SK-N-SH (cell line): ENCODE results near the gene ADAMTSL5. TPM values are rescaled to one million over a fixed set of nuclear protein-coding genes. Genes with fewer than 3 reads are reported as not detected.

Experiments used
- CTCF ChIA-PET: fragments of 300-600, 350-600 bp; formaldehyde crosslinking; extraction: SDS; loops from one replicate; lab custom pipeline; 2021; lab: Yijun Ruan, JAX
- POLR2A ChIA-PET: fragments of 350-600 bp; sonication (Branson Sonifier 250); formaldehyde crosslinking; extraction: SDS; loops from one replicate; lab custom pipeline; 2020; ENCODE audit warnings: antibody characterized with exemption, inconsistent platforms; lab: Yijun Ruan, JAX
- DNase-seq: peaks from one replicate; pipeline ENCODE4 v3.0.0; 2012
- H2AFZ ChIP-seq: fragments of 200-600 bp; sonication (generic); 2 replicates; pipeline ENCODE4 v1.8.1; 2016; ENCODE audit warnings: antibody characterized with exemption, mild to moderate bottlenecking, low read depth
- H3F3A ChIP-seq: fragments of 200-600 bp; sonication (generic); replicated peaks from 2 replicates; pipeline ENCODE3; 2016; ENCODE audit warnings: antibody characterized with exemption, mild to moderate bottlenecking; ENCODE audit not compliant: insufficient read depth
- H3K27ac ChIP-seq, 2 experiments: fragments of 200-500 bp in 1 of 2; fragments of 200-600 bp in 1 of 2; sonication (Bioruptor generic) in 1 of 2; sonication (generic), shearing (Covaris generic) in 1 of 2; 2 replicates each; pipeline versions ENCODE4 v1.5.1 to v1.6.1; 2014 to 2016; ENCODE audit warnings: low read depth in 2 of 2, inconsistent platforms in 1 of 2, low read length in 1 of 2, mild to moderate bottlenecking in 1 of 2, mixed read lengths in 1 of 2
- H3K27me3 ChIP-seq: fragments of 200-600 bp; sonication (generic), shearing (Covaris generic); 2 replicates; pipeline ENCODE4 v1.6.1; 2016; ENCODE audit warnings: mixed run types; ENCODE audit not compliant: insufficient read depth
- H3K36me3 ChIP-seq, 2 experiments: fragments of 200-500 bp in 1 of 2; fragments of 200-600 bp in 1 of 2; sonication (Bioruptor generic) in 1 of 2; sonication (generic) in 1 of 2; replicated peaks in 1 of 2; 2 replicates each; pipeline versions ENCODE3 to v1.5.1; 2014 to 2016; ENCODE audit warnings: low read length in 1 of 2, mild to moderate bottlenecking in 1 of 2; ENCODE audit not compliant: insufficient read depth in 2 of 2, control insufficient read depth in 1 of 2
- H3K4me1 ChIP-seq, 2 experiments: fragments of 200-500 bp in 1 of 2; fragments of 200-600 bp in 1 of 2; sonication (Bioruptor generic) in 1 of 2; sonication (generic), shearing (Covaris generic) in 1 of 2; 2 replicates each; pipeline versions ENCODE4 v1.5.1 to v1.6.1; 2014 to 2016; ENCODE audit warnings: low read depth in 1 of 2, low read length in 1 of 2, mixed run types in 1 of 2; ENCODE audit not compliant: insufficient read depth in 2 of 2, control insufficient read depth in 1 of 2
- H3K4me2 ChIP-seq: fragments of 200-600 bp; sonication (generic), shearing (Covaris generic); 2 replicates; pipeline ENCODE4 v1.6.1; 2017; ENCODE audit warnings: mixed run types
- H3K4me3 ChIP-seq, 2 experiments: fragments of 200-500 bp in 1 of 2; fragments of 200-600 bp in 1 of 2; sonication (Bioruptor generic) in 1 of 2; sonication (generic), shearing (Covaris generic) in 1 of 2; 2 replicates each; pipeline versions ENCODE4 v1.5.1 to v1.8.1; 2014 to 2016; ENCODE audit warnings: low read depth in 2 of 2, inconsistent platforms in 1 of 2, low read length in 1 of 2, mild to moderate bottlenecking in 1 of 2, mixed read lengths in 1 of 2, moderate library complexity in 1 of 2
- H3K79me2 ChIP-seq: fragments of 200-600 bp; sonication (generic); 2 replicates; pipeline ENCODE4 v1.8.1; 2017; ENCODE audit warnings: mild to moderate bottlenecking; ENCODE audit not compliant: insufficient read depth
- H3K9ac ChIP-seq: fragments of 200-600 bp; sonication (generic); 2 replicates; pipeline ENCODE4 v1.6.1; 2017; ENCODE audit warnings: mixed run types
- H3K9me2 ChIP-seq: fragments of 200-600 bp; sonication (generic); 2 replicates; pipeline ENCODE4 v1.6.1; 2017; ENCODE audit warnings: mixed run types
- H3K9me3 ChIP-seq: fragments of 200-600 bp; sonication (generic); 2 replicates; pipeline ENCODE4 v1.6.1; 2017; ENCODE audit warnings: mixed run types, mild to moderate bottlenecking, moderate library complexity
- H4K20me1 ChIP-seq: fragments of 200-600 bp; sonication (generic); 2 replicates; pipeline ENCODE4 v1.6.1; 2017; ENCODE audit warnings: mild to moderate bottlenecking, mixed run types; ENCODE audit not compliant: insufficient read depth
- EP300 ChIP-seq, 2 experiments: IDR thresholded peaks; 2 replicates each; pipeline versions ENCODE4 v1.4.0 to v1.6.1; 2012; ENCODE audit warnings: borderline replicate concordance in 1 of 2, low read depth in 1 of 2, low read length in 1 of 2
- FOXM1 ChIP-seq: IDR thresholded peaks from 2 replicates; pipeline ENCODE4 v1.4.0; 2012; ENCODE audit warnings: low read depth, mild to moderate bottlenecking
- GABPA ChIP-seq: IDR thresholded peaks from 2 replicates; pipeline ENCODE4 v1.4.0; 2012; ENCODE audit warnings: low read depth, mild to moderate bottlenecking
- MAX ChIP-seq: IDR thresholded peaks from 2 replicates; pipeline ENCODE4 v1.4.0; 2012; ENCODE audit warnings: low read depth
- SIN3A ChIP-seq: IDR thresholded peaks from 2 replicates; pipeline ENCODE4 v1.6.1; 2012; ENCODE audit warnings: low read depth, mild to moderate bottlenecking, low read length, moderate library complexity, borderline replicate concordance
- TEAD4 ChIP-seq: IDR thresholded peaks from 2 replicates; pipeline ENCODE4 v1.4.0; 2012; ENCODE audit warnings: mild to moderate bottlenecking, borderline replicate concordance; ENCODE audit not compliant: insufficient read depth
- USF1 ChIP-seq: IDR thresholded peaks from 2 replicates; pipeline ENCODE4 v1.4.0; 2012; ENCODE audit warnings: low read depth, borderline replicate concordance
- WGBS: methylation state at CpG from one replicate; pipeline ENCODE4 v1.1.6; 2017; ENCODE audit warnings: low lambda C conversion rate; 5-methylcytosine and 5-hydroxymethylcytosine counted together
- polyA plus RNA-seq, 3 experiments: library from polyadenylated mRNA; depleted of rRNA; stranded (reverse); fragments of >200 nt; gene quantifications; 2 replicates each; pipeline ENCODE4 v1.2.3, GENCODE V29; 2012

The ADAMTSL5 gene
- polyA plus RNA-seq, 1 of the 3 experiments (the other 2 are of a cell fraction), result 5.7 TPM

- H2AFZ ChIP-seq, result no peak overlapping the region
- no peak overlapping the region for H3K4me3 ChIP-seq
- H3F3A ChIP-seq, result no peaks in the 10 kb centered on the region
- no peaks in the 10 kb centered on the region for H3K9me3 ChIP-seq
- peaks cover 0 to 11% of the 10 kb centered on the region in 2 experiments; a peak in 1 of 4 replicates for H3K4me1 ChIP-seq
- POLR2A ChIA-PET, result no interaction called here
- H3K4me2 ChIP-seq, result no peak overlapping the region
- TF ChIP-seq SIN3A (no peak), GABPA (no peak), EP300 (IDR thresholded peaks at IDR 0.05; ENCODE audit: borderline replicate concordance in 1 of 2, low read depth in 1 of 2, low read length in 1 of 2) (no peak), TEAD4 (no peak), USF1 (no peak), FOXM1 (no peak)
- no peak overlapping the region for H3K9ac ChIP-seq
- CTCF ChIA-PET, result interaction anchor here (0.8 kb wide), 1 partner anchor 8 kb away, joined by 5 read pairs; no protein-coding TSS in a partner anchor
- DNase-seq, result no peak
- no peaks in the 10 kb centered on the region for H4K20me1 ChIP-seq
- H3K36me3 ChIP-seq, result no peaks in the 10 kb centered on the region
- H3K9me2 ChIP-seq, result no peaks in the 10 kb centered on the region
- H3K27me3 ChIP-seq, result no peaks in the 10 kb centered on the region
- WGBS, result 80% methylated on average over 28 of the region's 37 CpGs
- no peaks in the 10 kb centered on the region for H3K79me2 ChIP-seq
- no peak overlapping the region for H3K27ac ChIP-seq
Measured at GRCh38 chr19:1495051-1495798, 17.6 kb downstream of the ADAMTSL5 start.

DNA sequence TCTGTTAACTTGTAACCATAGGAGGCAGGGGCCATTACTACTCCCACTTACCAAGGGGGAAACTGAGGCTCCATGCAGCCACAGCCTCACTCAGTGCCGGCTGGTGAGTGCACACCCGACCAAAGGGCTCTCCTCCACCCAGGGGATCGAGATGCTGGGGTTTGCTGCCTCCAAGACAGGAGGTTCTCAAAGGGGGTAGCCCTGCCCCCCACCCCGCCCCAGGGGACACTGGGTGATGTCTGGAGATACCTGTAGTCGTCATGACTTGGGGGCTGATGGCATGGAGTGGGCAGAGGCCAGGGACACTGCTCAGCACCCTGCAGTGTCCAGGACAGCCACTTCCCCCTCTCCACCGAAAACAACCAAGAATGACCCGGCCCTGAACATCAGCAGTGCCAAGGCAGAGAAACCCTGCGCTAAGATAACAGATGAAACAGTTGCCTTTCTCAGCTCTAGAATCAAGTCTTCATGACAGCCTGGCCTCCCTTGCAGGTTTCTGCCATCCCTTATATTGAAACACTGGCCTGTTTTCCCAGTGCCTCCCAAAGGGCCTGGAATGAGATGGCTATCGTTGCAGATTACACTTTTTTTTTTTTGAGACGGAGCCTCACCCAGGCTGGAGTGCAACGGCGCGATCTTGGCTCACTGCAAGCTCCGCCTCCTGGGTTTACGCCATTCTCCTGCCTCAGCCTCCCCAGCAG, 18.6 kb downstream of the ADAMTSL5 start:
- H3F3A ChIP-seq, result no peaks in the 10 kb centered on the region
- ChIA-PET CTCF (interaction anchor here (0.8 to 3.7 kb wide), 3 partner anchors 9 to 52 kb away, joined by 5 to 23 read pairs (median 6); no protein-coding TSS in a partner anchor), POLR2A (no interaction called here)
- no peak overlapping the region for H2AFZ ChIP-seq
- DNase-seq, result no peak
- TF ChIP-seq MAX, result no peak
- 67% methylated on average over 12 of the region's 15 CpGs for WGBS
- H3K4me3 ChIP-seq, result no peak overlapping the region
- no peaks in the 10 kb centered on the region for H3K79me2 ChIP-seq
- no peak overlapping the region for H3K4me2 ChIP-seq
- H3K9me2 ChIP-seq, result no peaks in the 10 kb centered on the region
- no peak overlapping the region for H3K9ac ChIP-seq
- H3K4me1 ChIP-seq, result peaks cover 5 to 17% of the 10 kb centered on the region in 2 experiments; a peak in 2 of 4 replicates
- no peaks in the 10 kb centered on the region for H3K27me3 ChIP-seq
- H4K20me1 ChIP-seq, result no peaks in the 10 kb centered on the region
- no peaks in the 10 kb centered on the region for H3K36me3 ChIP-seq
- no peak overlapping the region for H3K27ac ChIP-seq
- no peaks in the 10 kb centered on the region for H3K9me3 ChIP-seq
